ENCODE measurements around the gene VTI1A. TPM values are rescaled to one million over a fixed set of nuclear protein-coding genes. Genes with fewer than 3 reads are reported as not detected.

Gene VTI1A
- total and polyA plus RNA-seq, 2 of the 13 experiments (the other 11 are each of a cell fraction or from before 2014, with no cell fraction given), result 11.7 to 32.7 TPM

DNA sequence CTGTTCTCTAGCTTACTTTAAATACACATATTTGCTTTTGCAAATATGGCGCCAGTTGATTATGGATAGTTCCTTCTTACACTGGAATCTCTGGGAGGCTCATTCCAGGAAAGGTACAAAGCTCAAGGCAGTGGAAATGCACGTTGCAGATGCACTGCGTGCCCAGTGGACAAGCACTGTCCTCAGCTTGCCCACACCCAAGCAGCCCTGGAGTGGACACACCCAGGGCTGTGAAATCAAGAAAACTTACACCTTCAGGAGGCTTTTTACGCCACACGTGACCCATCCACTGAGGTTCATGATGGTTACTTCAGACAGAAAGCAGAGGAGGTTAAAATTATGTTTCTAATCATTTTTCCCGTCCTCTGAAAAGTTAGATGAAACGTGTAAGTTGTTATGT is 248.5 kb downstream of the VTI1A start (continued):
- TF ChIP-seq HMG20B (CRISPR knock-in tag; conservative IDR thresholded peaks at IDR 0.05) (no peak), ZNF430 (CRISPR knock-in tag; IDR thresholded peaks at IDR 0.05) (peak; percentile 60; the same call in 1 of the 2 replicates), ZFP62 (CRISPR knock-in tag; IDR thresholded peaks at IDR 0.05) (no peak), ELF3 (CRISPR knock-in tag; IDR thresholded peaks at IDR 0.05) (peak; percentile 89), MTF1 (CRISPR knock-in tag; IDR thresholded peaks at IDR 0.05) (no peak), ESRRA (CRISPR knock-in tag; IDR thresholded peaks at IDR 0.05; ENCODE audit: low read depth) (peak; percentile 55; the same call in 1 of the 2 replicates), CAMTA2 (CRISPR knock-in tag; IDR thresholded peaks at IDR 0.05; ENCODE audit: borderline replicate concordance) (no peak), CEBPG (CRISPR knock-in tag; IDR thresholded peaks at IDR 0.05) (0 out of 2 replicates have a peak, but pooled peaks have one; percentile 14), MBD4 (IDR thresholded peaks at IDR 0.05; ENCODE audit: borderline replicate concordance, low read length) (no peak), SP4 (CRISPR knock-in tag; IDR thresholded peaks at IDR 0.05) (no peak), MXD4 (CRISPR knock-in tag; IDR thresholded peaks at IDR 0.05) (0 out of 2 replicates have a peak, but pooled peaks have one; percentile 35)
- TF ChIP-seq, protein P1, sequence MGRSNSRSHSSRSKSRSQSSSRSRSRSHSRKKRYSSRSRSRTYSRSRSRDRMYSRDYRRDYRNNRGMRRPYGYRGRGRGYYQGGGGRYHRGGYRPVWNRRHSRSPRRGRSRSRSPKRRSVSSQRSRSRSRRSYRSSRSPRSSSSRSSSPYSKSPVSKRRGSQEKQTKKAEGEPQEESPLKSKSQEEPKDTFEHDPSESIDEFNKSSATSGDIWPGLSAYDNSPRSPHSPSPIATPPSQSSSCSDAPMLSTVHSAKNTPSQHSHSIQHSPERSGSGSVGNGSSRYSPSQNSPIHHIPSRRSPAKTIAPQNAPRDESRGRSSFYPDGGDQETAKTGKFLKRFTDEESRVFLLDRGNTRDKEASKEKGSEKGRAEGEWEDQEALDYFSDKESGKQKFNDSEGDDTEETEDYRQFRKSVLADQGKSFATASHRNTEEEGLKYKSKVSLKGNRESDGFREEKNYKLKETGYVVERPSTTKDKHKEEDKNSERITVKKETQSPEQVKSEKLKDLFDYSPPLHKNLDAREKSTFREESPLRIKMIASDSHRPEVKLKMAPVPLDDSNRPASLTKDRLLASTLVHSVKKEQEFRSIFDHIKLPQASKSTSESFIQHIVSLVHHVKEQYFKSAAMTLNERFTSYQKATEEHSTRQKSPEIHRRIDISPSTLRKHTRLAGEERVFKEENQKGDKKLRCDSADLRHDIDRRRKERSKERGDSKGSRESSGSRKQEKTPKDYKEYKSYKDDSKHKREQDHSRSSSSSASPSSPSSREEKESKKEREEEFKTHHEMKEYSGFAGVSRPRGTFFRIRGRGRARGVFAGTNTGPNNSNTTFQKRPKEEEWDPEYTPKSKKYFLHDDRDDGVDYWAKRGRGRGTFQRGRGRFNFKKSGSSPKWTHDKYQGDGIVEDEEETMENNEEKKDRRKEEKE (IDR thresholded peaks at IDR 0.05), result no peak
- TF ChIP-seq, protein P2, sequence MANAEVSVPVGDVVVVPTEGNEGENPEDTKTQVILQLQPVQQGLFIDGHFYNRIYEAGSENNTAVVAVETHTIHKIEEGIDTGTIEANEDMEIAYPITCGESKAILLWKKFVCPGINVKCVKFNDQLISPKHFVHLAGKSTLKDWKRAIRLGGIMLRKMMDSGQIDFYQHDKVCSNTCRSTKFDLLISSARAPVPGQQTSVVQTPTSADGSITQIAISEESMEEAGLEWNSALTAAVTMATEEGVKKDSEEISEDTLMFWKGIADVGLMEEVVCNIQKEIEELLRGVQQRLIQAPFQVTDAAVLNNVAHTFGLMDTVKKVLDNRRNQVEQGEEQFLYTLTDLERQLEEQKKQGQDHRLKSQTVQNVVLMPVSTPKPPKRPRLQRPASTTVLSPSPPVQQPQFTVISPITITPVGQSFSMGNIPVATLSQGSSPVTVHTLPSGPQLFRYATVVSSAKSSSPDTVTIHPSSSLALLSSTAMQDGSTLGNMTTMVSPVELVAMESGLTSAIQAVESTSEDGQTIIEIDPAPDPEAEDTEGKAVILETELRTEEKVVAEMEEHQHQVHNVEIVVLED (CRISPR knock-in tag; IDR thresholded peaks at IDR 0.05; ENCODE audit: borderline replicate concordance), result 0 out of 2 replicates have a peak, but pooled peaks have one; percentile 26
- TF ChIP-seq, protein P3, sequence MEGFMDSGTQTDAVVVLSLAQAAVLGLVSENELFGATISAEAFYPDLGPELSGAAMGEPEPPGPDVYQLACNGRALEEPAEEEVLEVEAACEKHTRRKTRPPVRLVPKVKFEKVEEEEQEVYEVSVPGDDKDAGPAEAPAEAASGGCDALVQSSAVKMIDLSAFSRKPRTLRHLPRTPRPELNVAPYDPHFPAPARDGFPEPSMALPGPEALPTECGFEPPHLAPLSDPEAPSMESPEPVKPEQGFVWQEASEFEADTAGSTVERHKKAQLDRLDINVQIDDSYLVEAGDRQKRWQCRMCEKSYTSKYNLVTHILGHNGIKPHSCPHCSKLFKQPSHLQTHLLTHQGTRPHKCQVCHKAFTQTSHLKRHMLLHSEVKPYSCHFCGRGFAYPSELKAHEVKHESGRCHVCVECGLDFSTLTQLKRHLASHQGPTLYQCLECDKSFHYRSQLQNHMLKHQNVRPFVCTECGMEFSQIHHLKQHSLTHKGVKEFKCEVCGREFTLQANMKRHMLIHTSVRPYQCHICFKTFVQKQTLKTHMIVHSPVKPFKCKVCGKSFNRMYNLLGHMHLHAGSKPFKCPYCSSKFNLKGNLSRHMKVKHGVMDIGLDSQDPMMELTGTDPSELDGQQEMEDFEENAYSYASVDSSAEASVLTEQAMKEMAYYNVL (CRISPR knock-in tag; IDR thresholded peaks at IDR 0.05; ENCODE audit: borderline replicate concordance), result peak; percentile 49; the same call in 1 of the 2 replicates
- TF ChIP-seq, protein P4, sequence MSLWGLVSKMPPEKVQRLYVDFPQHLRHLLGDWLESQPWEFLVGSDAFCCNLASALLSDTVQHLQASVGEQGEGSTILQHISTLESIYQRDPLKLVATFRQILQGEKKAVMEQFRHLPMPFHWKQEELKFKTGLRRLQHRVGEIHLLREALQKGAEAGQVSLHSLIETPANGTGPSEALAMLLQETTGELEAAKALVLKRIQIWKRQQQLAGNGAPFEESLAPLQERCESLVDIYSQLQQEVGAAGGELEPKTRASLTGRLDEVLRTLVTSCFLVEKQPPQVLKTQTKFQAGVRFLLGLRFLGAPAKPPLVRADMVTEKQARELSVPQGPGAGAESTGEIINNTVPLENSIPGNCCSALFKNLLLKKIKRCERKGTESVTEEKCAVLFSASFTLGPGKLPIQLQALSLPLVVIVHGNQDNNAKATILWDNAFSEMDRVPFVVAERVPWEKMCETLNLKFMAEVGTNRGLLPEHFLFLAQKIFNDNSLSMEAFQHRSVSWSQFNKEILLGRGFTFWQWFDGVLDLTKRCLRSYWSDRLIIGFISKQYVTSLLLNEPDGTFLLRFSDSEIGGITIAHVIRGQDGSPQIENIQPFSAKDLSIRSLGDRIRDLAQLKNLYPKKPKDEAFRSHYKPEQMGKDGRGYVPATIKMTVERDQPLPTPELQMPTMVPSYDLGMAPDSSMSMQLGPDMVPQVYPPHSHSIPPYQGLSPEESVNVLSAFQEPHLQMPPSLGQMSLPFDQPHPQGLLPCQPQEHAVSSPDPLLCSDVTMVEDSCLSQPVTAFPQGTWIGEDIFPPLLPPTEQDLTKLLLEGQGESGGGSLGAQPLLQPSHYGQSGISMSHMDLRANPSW (CRISPR knock-in tag; IDR thresholded peaks at IDR 0.05; ENCODE audit: borderline replicate concordance), result no peak
- TF ChIP-seq, protein P5, sequence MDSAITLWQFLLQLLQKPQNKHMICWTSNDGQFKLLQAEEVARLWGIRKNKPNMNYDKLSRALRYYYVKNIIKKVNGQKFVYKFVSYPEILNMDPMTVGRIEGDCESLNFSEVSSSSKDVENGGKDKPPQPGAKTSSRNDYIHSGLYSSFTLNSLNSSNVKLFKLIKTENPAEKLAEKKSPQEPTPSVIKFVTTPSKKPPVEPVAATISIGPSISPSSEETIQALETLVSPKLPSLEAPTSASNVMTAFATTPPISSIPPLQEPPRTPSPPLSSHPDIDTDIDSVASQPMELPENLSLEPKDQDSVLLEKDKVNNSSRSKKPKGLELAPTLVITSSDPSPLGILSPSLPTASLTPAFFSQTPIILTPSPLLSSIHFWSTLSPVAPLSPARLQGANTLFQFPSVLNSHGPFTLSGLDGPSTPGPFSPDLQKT (CRISPR knock-in tag; IDR thresholded peaks at IDR 0.05; ENCODE audit: borderline replicate concordance), result no peak
- TF ChIP-seq, protein P6, sequence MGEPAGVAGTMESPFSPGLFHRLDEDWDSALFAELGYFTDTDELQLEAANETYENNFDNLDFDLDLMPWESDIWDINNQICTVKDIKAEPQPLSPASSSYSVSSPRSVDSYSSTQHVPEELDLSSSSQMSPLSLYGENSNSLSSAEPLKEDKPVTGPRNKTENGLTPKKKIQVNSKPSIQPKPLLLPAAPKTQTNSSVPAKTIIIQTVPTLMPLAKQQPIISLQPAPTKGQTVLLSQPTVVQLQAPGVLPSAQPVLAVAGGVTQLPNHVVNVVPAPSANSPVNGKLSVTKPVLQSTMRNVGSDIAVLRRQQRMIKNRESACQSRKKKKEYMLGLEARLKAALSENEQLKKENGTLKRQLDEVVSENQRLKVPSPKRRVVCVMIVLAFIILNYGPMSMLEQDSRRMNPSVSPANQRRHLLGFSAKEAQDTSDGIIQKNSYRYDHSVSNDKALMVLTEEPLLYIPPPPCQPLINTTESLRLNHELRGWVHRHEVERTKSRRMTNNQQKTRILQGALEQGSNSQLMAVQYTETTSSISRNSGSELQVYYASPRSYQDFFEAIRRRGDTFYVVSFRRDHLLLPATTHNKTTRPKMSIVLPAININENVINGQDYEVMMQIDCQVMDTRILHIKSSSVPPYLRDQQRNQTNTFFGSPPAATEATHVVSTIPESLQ (CRISPR knock-in tag; conservative IDR thresholded peaks at IDR 0.05), result no peak

Data from HepG2 (cell line).